ENCODE results near the gene KIFC3.

The KIFC3 gene

GRCh38 chr16:57754354-57755060 is 47.8 kb downstream of the KIFC3 start:
- DNase-seq (ENCODE audit: low read depth) = no peak
- no peak for TF ChIP-seq CTCF (IDR thresholded peaks at IDR 0.05; ENCODE audit: low read depth, low read length, missing control alignments)
- H3K4me3 ChIP-seq (ENCODE audit: low read depth, low read length) = no peak overlapping the region

DNA sequence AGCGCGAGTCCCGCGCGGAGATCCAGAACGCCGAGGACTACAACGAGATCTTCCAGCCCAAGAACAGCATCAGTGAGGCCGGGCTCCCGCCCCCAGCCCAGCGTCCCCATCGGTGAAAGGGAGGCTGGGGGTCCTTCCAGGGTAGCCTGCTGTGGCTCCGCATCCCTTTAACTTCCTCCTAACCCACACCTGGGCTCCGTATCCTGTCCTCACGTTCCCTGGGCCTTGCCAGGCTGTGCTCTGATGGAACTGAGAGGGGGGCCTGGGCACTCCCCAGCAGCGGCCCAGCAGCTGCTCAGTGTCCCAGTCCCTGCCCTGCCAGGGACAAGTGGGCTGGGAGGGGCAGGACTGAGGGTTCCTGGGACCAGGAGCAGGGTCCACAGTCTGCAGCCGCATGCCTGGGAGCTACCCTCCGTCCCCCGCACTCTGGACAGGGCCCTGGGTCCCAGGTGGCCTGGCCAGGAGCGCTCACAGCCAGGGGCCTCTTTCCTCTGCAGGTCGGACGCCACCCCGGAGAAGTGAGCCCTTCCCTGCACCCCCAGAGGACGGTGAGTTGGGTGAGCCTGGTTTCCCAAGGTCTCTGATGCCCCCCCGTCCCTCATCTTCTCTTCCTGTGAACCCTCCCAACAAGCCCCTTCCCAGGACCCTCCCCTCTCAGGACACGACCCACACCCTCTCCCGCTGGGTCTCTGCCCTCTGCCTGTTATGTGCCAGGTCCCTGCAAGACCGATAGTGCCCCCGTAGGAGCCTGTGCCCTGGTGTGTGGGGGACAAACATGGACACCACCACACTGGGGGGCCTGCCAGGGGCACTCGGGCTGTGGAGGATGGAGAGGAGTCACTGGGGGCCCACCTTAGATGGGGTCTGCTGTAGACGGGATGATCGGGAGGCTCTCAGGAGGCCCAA is 48.6 kb downstream of the KIFC3 start:
- no peak for TF ChIP-seq CTCF (IDR thresholded peaks at IDR 0.05; ENCODE audit: low read depth, low read length, missing control alignments)
- no peak overlapping the region for H3K4me3 ChIP-seq (ENCODE audit: low read depth, low read length)
- DNase-seq (ENCODE audit: low read depth) = no peak

DNA sequence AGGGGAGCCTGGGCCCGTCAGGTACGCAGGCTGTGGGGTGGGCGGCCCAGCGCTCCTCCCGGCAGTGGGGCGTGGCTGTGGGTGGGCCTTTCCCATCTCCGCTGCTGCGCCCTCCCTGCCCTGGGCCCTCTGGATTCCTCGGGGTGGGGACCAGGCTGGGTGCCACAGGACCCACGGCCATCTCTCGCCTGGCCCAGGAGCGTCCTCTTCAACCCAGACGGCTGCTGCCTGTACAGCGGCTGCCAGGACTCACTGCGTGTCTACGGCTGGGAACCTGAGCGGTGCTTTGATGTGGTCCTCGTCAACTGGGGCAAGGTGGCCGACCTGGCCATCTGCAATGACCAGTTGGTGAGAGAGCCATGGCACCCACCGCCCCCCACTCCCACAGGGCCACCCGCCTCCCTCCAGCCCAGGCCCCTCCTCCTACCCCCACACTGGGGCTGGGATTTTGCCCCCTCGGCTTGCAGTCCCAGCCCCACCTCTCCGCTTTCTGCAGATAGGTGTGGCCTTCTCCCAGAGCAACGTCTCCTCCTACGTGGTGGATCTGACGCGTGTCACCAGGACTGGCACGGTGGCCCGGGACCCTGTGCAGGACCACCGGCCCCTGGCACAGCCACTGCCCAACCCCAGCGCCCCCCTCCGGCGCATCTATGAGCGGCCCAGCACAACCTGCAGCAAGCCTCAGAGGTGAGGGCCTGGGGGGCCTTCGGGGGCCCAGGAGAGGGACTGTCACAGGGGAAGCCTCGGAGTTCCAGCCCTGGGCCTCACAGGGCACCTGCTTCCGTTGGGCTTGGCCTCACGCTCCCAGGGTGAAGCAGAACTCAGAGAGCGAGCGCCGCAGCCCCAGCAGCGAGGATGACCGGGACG is 49.5 kb downstream of the KIFC3 start:
- no peak overlapping the region for H3K4me3 ChIP-seq (ENCODE audit: low read depth, low read length)
- no peak for DNase-seq (ENCODE audit: low read depth)
- TF ChIP-seq CTCF (IDR thresholded peaks at IDR 0.05; ENCODE audit: low read depth, low read length, missing control alignments) = no peak

- TF ChIP-seq CTCF (IDR thresholded peaks at IDR 0.05; ENCODE audit: low read depth, low read length, missing control alignments) = no peak
- H3K4me3 ChIP-seq (ENCODE audit: low read depth, low read length) = no peak overlapping the region
- DNase-seq (ENCODE audit: low read depth) = no peak
Measured at GRCh38 chr16:57752203-57752580, 50.1 kb downstream of the KIFC3 start.

- TF ChIP-seq CTCF (IDR thresholded peaks at IDR 0.05; ENCODE audit: low read depth, low read length, missing control alignments) = no peak
- DNase-seq (ENCODE audit: low read depth) = no peak
- H3K4me3 ChIP-seq (ENCODE audit: low read depth, low read length) = no peak overlapping the region
Measured at GRCh38 chr16:57751539-57752202, 50.6 kb downstream of the KIFC3 start.

- no peak overlapping the region for H3K4me3 ChIP-seq (ENCODE audit: low read depth, low read length)
- no peak for TF ChIP-seq CTCF (IDR thresholded peaks at IDR 0.05; ENCODE audit: low read depth, low read length, missing control alignments)
- no peak for DNase-seq (ENCODE audit: low read depth)
Measured at GRCh38 chr16:57750796-57751538, 51.3 kb downstream of the KIFC3 start.

Measured in GM12864 (cell line).